NCI-H187 (cell line): ENCODE measurements around the gene PRDX6.
"Not testable (repeated sequence)": the region's sequence is repeated elsewhere in the genome, so short reads cannot be mapped to it uniquely, and the experiment has no call there.

Source experiments
- DNase-seq, 2 experiments: peaks; one replicate each; lab custom pipeline; 2025; lab: John Stamatoyannopoulos, UW

Gene PRDX6

DNA sequence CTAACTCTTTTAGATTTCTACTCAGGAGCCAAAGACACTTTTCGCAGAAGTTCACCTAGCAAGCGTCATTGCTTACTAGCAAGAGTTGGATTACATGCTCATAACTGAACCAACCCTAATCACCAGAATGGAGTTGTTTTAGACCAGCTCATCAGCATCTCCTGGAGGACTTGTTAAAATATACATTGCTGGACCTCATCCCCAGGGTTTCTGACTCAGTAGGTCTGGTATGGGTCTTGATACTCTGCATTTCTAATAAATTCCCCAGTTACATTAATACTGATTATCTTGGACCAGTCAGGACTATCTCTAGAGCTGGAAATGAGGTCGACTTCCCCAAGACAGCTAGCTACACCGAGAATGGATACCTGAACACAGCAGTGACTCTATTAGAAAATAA lies 9.7 kb upstream of the PRDX6 start:
- no peak for DNase-seq

DNA sequence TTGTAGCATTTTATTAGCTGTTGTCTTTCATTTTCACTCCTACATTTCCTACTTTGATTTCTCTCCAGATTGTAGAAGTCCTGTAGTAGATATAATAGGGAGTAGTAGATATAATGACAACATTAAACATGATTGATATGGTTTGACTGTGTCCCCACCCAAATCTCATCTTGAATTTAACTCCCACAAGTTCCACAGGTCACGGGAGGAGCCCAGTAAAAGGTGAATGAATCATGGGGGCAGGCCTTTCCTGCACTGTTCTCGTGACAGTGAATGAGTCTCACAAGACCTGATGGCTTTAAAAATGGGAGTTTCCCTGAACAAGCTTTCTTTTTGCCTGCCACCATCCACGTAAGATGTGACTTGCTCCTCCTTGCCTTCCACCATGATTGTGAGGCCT lies 7.5 kb upstream of the PRDX6 start:
- DNase-seq = no peak

DNA sequence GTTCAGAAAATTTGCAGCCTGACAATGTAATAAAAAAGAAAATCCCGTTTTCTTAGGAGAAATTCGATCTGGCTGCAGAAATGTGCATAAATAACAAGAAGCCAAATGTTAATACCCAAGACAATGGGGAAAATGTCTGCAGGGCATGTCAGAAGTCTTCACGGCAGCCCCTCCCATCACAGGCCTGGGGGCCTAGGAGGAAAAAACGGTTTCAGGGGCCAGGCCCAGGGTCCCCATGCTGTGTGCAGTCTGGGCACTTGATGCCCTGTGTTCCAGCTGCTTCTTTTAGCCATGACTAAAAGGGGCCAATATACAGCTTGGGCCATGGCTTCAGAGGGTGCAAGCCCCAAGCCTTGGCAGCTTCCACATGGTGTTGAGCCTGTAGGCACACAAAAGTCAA lies 6.5 kb upstream of the PRDX6 start:
- no peak for DNase-seq

DNA sequence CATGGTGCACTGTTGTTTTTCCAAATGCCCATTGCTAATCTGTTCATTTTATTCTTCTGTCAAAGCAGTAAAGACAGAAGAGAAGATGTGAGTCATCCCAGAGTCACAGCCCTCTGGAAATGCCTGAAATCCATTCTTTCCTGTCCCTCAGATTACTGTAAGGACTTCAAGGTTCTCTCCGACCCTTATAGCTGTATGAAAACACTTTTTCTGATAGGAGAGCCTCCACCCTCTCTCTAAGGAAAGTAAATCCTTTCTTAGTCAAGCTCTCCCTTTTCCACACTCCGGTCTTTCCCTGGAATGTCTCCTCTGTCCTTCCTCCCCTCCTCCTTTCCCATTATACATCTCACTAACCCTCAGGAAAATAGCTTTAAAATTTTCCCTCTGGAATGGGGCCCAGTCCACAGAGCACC lies 3.5 kb upstream of the PRDX6 start:
- no peak for DNase-seq

DNA sequence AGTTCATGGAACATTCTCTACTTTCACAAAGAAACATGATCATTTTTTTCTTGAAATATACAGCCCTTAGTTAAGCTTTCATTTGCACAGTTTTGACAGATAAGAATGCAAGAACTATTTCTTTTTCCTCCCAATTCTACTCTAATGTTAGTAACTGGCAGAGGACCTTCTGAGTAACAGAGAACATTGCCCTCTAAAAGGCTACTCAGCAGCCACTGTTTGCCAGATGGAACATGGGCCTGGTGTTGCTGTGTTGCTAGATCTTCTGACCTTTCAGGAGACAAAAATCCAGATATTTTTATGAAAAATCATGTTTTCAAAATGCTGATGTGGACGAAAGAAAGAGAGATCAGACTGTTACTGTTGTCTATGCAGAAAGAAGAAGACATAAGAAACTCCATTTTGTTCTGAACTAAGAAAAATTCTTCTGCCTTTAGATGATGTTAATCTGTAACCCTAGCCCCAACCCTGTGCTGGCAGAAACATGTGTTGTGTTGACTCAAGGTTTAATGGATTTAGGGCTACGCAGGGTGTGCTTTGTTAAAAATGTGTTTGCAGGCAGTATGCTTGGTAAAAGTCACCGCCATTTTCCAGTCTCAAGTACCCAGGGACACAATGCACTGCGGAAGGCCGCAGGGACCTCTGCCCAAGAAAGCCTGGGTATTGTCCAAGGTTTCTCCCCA lies 2.9 kb upstream of the PRDX6 start:
- DNase-seq = no peak

DNA sequence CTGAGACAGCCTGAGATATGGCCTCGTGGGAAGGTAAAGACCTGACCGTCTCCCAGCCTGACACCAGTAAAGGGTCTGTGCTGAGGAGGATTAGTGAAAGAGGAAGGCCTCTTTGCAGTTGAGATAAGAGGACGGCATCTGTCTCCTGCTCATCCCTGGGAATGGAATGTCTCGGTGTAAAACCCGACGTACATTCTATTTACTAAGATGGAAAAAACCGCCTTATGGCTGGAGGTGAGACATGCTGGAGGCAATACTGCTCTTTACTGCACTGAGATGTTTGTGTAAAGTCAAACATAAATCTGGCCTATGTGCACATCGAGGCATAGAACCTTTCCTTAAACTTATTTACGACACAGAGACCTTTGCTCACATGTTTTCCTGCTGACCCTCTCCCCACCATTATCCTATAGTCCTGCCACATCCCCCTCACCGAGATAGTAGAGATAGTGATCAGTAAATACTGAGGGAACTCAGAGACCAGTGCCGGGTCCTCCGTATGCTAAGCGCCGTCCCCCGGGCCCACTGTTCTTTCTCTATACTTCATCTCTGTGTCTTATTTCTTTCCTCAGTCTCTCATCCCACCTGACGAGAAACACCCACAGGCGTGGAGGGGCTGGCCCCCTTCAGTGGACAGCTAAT lies 2.2 kb upstream of the PRDX6 start:
- not testable (repeated sequence) for DNase-seq

DNA sequence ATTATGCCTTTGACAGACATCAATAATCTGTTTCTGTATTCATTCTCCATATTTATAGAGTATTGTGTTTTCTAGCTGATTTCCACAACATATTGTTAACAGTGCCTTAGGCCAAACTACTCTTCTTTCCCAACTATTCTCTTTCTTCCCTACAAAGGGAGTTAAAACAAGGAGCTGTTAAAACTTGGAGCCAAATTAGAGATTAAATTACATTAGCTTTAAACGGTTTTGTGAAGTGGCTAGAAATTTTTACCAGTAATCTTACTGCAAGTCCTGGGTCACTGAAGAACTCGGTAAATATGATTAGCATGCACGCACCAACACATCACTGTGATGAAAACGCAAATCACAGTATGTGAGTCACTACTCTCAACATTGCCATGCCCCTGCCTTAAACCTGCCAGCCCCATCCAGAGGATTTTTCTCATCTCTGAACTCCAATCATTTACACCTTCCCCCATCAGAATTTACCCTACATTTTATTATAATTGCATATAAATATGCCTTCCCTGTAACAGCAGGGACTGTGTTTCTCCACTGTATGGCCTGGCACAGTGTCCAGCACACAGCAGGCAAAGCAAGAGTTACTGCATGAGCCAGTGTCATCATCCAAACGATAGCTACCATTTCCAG lies 1.5 kb upstream of the PRDX6 start:
- DNase-seq = no peak

DNA sequence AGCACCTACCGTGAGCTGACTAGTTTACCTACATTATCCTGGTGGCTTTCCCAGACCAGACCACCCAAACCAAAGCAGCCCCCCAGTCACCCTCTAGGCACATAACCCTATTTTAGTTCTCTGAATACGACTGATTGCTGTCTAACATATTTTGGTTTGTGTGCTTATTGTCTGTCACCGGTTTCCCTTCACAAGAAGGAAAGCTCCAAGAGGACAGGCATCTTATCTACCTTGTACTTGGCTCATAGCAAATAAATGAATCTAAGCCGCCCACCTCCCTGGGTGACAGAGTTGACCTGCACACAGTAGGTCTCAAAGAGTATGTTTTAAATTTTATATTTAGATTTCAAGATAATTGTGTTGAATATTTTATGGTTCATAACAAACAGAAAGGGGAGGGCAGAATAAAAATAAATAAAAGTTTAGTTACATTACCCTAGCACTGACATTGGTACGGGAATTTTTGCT lies 904 bp upstream of the PRDX6 start:
- DNase-seq = no peak

DNA sequence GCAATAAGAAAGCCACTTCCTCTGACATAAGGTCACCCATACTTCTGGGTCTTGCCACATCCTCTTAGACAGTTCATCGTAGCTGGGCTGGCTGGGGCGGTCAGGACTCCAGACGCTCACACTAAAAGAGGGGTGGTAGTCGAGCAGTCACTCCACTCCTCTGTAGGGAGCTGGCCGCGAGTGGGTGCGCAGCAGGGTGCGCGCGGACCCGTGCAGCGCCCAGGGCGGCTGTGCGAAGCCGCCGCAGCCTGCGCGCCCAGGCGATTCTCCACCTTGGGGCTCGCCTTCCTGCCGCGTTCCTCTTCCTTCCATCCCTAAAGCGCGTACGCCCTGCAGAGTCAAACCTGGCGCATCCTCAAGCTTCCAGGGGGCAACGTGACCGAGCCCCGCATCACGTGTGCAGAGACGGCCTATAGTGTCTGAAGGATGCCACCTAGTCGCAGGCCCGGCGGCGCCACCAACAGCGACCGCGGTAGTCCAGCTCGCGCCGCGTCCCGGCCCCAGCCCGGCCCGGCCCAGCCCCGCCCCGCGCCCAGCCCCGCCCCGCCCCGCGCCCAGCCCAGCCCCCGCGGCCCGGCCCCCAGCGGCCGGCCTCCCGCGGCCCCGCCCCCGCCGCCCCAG lies 360 bp upstream of the PRDX6 start:
- DNase-seq = peak; percentile 92 to 97

DNA sequence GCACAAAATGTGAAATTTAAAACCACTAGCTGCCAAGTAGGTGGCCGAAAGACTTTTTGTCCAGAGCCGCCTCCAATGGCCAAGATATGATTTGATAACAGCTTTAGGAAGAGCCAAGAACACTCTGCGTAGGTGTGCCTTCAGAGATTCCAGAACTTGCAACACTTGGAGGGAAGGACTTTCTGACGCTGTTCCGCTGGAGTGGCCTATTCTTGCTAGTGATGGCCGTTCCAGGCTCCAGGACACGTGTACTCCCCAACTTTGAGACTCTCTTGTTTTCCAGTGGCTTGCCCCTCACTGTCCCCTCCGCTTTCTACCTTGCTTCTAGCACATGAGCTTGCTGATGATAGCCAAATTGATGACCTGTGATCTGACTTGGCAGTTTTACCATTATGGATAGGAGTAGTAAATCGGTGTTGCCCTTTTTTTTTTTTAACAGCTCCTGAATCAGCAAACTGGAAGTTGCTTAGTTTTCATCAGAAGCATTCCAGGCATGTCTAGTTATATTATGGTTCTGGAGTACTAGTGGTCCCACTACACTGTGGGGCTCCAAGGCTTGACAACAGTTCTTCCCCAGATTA lies 1.0 kb downstream of the PRDX6 start:
- DNase-seq = no peak

DNA sequence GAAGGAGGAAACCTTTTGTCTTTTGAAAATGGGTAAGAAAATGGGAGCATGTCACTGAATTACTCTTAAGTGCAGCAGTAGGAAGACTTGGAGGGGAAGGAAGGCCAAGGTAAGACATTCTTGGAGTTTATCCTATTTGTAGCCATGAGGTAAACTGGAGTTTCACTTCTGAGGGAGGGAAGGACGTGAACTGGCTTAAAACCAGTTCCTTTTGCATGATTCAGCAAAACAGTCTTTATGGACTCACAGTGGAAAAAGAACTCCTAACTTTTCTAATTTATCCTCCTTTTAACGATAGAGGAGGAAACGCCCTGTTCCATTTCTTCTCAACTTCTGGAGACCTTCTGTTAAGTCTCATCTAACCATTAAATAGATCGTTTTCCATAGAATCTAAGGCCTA lies 2.5 kb downstream of the PRDX6 start:
- DNase-seq = no peak

DNA sequence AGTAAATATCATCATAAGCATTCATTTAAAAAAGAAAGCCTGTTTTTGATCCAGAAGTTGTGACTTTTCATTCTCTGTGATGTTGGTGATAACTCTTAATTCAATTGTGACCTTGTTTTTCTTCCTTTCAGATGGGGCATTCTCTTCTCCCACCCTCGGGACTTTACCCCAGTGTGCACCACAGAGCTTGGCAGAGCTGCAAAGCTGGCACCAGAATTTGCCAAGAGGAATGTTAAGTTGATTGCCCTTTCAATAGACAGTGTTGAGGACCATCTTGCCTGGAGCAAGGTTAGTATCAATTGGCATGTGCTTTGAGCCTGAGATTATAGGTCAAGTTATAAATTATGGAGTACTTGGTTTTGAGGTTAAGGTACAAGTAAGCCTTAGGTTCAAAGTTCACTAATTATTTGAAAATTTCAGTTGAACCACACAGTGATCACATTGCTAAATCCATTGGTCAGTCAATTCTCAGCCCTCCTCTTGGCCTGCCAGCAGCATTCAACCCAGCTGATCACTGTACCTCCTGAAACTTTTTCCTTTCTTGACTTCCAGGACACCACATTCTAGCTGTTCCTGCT lies 4.1 kb downstream of the PRDX6 start:
- DNase-seq = no peak

DNA sequence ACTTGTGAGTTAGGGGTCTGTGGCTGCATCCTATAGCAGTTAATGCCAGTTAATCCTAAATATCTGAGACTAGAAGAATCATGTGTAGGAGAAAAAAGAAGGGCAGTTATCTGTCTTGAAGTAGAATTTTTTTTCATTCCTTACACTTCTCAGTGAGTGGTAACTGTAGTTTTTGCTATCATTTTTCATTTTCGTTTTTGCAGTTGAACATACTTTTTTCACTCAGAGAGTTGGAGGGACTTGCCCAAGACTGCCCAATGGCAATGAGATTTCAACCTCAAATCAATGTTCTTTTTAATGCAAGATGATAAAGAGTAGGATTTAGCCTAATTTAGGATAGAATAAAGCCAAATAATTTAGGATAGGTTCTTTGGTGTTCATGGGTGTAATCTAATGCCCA lies 5.5 kb downstream of the PRDX6 start:
- DNase-seq = no peak

DNA sequence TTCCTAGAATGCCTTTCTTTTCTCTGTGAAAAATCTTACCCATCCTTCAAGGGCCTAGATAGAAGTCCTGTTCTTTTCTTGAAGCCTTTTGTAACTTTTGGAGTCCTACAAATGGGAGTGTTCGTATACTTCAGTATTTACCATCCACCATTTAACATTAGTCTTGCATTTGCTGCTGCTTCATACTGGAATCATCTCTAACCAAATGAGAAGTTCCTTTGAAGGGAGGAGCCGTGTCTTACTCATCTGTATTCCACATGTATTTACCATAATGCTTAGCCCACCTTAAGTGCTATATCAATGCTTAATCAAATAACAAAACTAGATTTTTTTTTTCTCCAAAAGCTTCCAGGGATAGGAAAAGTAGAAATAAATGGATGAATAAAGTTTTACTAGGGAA lies 7.1 kb downstream of the PRDX6 start:
- no peak for DNase-seq

DNA sequence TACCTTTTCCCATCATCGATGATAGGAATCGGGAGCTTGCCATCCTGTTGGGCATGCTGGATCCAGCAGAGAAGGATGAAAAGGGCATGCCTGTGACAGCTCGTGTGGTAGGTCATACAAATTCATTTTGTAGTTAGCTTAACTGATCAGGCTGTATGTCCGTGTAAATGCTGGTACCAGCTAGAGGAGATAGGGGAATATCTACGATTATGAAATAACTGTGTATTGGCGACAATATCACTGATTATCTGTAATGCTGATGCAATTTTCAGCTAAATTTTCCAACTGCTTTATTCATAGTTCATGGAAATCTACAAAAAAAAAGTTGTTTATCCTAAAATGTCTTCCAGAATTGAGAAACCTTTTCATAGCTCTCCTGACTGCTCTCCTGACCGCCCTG lies 8.3 kb downstream of the PRDX6 start:
- DNase-seq = no peak

DNA sequence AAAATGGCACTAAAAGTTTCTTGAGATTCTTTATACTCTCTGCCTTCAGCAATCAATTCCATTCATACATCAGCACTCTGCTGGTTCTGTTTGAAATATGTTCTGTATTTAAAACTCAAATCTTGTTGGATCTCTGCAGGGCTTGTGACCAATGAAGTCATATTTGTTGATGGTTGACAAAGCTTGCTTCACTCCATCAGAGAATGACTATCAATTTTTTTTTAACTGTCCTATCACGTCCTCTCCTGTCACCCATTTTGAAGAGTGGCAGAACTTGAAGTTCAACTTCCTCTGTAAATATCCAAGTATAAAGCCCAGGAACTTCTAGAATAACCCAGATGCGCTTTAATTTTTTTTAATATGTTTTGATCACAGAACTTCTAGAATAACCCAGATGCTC lies 10.9 kb downstream of the PRDX6 start:
- no peak for DNase-seq

DNA sequence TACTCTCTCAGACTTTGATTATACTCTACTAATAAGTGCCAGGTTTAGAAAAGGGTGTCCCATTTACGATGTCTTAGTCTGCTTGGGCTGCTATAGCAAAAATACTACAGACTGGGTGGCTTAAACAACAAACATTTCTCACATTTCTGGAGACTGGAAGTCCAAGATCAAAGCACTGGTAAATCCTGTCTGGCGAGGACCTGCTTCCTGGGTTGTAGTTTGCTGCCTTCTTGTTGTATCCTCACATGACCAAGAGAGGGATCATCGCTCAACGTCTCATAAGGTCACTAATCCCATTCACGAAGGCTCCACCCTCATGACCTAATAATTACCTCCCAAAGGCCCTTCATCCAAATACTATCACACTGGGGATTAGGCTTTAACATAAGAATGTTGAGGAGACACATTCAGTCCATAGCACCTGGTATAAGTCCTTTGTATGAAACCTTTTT lies 12.0 kb downstream of the PRDX6 start:
- no peak for DNase-seq

DNA sequence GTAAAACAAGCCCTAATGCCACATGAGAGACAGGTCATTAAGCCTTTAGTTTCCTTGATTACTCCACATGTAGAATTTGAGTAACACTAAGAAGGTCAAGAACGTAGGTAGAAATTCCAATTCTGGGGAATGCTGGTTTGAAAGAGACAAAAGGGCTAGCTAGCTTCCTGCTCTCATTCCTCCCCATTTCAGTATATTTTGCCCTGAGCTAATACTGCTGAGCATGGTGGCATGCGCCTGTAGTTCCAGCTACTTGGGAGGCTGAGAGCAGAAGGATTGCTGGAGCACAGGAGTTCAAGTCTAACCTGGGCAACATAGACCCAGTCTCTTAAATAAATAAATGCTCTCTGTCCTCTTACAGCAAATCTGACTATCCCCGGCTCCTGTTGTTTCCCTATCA lies 12.8 kb downstream of the PRDX6 start:
- no peak for DNase-seq

DNA sequence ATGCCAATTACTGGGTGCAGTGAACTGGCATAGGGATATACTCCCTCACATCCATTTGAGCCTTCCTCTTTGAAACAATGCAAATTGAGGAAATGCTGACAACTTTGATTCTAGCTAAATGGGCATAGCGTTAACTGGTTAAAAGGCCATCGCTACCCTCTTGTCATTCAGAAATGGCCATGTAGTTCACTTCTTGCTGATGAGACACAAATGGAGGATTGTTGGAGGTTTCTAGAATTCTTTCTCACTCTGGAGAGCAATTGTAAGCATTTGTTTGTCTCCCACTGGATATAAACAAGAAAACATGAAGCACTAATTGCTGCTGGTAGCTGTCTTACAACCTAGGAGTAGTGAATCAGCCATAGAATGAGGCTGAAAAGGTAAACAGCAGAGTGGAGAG lies 14.4 kb downstream of the PRDX6 start:
- no peak for DNase-seq

DNA sequence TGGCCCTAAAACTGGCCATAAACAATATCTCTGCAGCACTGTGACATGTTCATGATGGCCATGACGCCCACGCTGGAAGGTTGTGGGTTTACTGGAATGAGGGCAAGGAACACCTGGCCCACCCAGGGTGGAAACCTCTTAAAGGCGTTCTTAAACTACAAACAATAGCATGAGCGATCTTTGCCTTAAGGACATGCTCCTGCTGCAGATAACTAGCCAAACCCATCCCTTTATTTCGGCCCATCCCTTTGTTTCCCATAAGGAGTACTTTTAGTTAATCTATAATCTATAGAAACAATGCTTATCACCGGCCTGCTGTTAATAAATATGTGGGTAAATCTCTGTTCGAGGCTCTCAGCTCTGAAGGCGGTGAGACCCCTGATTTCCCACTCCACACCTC lies 16.0 kb downstream of the PRDX6 start:
- DNase-seq = not testable (repeated sequence)

DNA sequence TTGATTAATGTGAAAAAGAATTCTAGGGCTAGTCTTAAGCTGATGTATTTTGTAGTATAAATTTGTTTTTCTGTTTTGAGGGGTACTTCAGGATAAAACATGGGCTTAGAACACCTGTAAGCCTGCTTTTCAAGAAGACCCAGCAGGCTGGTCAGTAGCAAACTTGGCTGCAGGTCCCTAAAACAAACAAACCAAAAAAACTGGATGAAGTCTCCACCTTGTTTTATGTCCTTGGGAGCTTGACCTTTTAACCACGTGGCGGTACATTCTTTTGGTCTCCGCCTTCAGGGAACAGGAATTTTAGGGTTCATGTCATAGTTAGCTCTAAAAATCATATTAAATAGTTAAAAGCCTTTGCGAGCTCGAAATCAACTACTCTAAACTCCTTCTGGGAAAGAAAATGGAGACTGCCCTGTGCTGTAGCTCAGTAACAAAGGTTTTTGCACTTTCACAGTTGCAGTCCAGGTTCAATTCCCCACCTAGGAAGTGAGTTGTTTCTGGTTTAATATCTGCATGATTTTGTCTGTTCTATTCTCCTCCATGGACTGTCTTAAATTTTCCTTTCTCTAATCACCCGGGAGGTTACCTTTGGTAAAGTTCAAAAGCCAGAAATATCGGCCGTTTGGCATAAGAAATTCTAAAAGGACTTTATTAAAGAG lies 18.6 kb downstream of the PRDX6 start:
- DNase-seq = no peak
